Measurements from ENCODE around the gene STOML2.
"Not testable (repeated sequence)": the region's sequence is repeated elsewhere in the genome, so short reads cannot be mapped to it uniquely, and the experiment has no call there.

Gene STOML2, protein sequence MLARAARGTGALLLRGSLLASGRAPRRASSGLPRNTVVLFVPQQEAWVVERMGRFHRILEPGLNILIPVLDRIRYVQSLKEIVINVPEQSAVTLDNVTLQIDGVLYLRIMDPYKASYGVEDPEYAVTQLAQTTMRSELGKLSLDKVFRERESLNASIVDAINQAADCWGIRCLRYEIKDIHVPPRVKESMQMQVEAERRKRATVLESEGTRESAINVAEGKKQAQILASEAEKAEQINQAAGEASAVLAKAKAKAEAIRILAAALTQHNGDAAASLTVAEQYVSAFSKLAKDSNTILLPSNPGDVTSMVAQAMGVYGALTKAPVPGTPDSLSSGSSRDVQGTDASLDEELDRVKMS

DNA sequence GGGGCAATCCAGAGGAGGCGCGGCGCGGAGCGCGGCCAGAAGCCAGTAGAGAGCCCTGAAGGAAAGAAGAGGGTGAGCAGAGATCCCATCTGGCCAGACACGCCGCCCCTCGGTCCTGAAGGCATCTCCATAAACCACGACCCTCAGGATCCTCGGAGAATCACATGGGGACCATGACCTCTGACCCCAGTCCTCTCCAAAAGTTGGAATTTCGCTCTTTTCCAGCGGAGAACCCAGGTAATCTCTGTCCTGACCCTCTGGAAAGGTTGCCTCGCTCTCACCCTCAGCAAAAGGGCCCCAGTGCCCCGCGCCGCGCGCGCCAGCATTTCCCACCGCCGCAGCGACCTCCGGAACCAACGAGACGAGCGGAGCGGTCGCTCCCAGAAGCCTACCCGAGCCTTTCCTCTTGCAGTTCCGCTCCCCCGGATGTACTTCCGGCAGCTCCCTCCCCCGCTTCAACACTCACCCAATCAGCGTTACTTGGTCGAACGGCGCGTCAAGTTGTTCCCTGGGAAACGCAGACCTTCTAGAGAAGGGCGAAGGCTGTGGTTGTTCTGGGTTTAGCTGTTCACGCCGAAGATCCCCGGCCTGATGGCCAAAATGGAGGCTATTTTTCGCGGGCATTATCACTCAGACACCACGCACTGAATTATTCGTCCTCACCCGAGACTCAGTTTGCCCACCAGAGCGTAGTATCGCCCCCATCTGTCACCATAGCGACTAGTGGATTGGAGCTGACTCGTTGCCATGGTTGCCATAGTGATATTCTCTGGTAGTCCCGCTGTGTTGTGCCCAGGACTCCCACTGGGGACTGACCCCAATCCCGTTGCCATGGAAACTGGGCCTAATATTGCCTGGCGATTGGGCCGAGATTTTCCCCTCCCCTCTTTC lies at the start of gene STOML2:
STOML2 (minus strand) TSS at position 363 of the 891 bp plus-strand sequence; CDS start at position 326, 37 bp downstream.
- DNase-seq: peak; percentile 86

DNA sequence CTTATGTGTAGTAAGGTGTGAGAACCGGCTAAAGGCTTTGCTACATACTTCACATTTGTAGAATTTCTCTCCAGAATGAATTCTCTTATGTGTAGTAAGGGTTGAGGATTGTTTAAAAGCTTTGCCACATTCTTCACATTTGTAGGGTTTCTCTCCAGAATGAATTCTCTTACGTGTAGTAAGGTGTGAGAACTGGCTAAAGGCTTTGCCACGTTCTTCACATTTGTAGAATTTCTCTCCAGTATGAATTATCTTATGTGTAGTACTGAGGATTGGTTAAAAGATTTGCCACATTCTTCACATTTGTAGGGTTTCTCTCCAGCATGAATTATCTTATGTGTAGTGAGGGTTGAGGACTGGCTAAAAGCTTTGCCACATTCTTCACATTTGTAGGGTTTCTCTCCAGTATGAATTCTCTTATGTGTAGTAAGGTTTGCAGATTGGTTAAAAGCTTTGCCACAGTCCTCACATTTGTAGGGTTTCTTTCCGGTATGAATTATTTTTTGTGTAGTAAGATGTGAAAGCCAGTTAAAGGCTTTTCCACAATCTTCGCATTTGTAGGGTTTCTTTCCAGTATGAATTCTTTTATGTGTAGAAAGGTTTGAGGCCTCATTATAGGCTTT lies 45.1 kb upstream of the STOML2 start:
- not testable (repeated sequence) for DNase-seq

DNA sequence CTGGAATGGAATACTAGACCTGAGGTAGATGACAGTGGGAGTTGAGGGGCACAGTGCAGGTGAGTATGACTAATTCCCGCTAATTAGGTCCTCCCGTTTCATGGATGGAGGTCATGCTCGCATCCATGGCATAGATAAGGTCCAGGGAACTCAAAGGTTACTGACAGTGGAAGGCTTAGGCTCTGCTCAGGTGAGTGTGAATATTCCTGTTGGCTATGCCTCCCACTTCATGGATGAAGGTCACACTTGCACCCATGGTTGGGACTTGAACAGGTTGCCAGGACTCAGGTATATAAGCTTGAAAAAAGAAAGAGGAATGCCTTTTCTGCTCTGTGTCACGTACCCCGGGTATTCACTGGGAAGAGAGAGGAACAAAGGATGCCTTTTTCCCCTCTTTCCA lies 39.1 kb upstream of the STOML2 start:
- DNase-seq: no peak

DNA sequence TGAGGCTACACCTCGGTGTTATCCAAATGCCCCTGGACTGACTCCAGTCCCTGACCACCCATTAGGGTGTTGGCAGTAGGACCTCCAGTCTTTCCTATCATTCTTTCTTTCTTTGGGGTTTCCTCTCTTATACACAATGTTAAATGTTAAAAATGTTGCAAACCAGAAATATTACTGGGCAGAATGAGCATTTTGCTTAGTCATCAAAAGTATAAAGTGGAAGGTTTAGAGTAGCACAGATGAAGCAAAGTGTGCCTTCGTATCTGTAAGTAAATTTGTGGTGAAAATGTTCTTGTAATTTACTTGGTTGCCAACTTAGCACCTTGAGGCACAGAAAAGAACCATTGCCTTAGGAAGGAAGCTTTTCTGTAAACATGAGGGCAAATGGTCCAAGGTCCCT lies 37.2 kb upstream of the STOML2 start:
- DNase-seq: no peak

DNA sequence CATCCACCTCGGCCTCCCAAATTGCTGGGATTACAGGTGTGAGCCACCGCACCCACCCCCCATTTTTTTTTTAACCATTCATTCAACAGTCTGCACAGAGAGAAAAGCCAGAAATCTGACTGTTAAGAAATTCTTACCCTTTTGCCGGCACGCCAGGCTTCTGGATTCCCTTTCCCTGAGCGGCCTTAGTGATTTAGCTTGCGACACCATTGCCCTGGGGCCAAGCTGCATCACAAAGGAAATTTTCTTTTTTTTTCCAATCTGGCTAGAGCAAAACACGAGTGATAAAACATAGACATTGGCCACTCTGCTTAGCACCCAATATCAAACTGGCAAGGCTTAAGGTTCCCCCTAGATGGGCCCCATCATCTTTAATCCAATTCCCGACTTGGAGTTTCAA lies 33.9 kb upstream of the STOML2 start:
- no peak for DNase-seq

DNA sequence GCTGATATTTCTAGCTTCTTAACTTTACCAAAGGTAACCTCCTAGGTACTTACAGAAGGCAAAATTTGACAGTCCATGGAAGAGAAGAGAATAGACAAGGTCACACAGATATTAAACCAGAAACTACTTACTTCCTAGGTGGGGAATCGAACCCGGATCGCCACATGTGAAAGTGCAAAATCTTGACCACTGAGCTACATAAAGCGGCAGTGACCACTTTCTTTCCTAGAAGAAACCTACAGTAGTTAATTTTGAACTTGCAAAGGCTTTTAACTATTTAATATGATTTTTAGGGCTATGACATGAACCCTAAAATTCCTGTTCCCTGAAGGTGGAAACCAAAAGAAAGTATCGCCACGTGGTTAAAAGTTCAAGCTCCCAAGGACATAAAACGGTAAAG lies 33.1 kb upstream of the STOML2 start:
- DNase-seq: no peak

DNA sequence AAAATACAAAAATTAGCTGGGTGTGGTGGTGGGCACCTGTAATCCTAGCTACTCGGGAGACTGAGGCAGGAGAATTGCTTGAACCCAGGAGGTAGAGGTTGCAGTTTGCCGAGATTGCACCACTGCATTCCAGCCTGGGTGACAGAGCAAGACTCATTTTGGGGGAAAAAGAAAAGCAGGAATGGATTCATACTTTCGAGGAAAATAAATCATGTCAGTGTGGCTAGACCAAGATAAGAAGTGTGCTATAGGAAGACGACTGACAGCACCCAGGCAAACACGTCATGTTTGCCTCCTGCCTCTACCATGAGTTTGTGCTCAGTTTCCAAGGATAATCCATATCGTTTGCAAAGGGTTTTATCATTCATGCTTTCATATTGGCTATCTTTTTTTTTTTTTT lies 32.0 kb upstream of the STOML2 start:
- no peak for DNase-seq

DNA sequence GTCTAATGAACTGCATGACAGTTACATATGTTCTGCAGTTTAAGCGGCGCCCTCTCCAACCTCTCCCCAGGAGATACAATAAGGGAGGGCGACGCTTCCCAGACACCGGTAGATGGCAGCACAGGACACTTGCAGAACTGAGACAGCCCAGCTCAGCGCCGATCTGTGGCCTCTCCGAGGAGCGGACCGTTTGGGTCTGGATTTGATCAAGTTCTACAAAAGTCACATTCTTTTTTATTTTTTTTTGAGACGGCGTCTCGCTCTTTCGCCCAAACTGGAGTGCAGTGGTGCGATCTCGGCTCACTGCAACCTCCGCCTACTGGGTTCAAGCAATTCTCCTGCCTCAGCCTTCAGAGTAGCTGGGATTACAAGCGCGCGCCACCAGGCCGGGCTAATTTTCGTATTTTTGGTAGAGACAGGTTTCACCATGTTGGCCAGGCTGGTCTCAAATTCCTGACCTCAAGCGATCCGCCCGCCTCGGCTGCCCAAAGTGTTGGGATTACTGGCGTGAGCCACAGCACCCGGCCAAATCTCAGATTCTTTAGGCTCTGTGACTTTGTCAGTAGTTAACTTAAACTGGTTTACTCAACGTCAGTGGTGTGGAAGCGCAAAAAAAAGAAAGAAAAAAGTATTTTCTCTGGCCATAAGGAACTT lies 14.1 kb upstream of the STOML2 start:
- DNase-seq: peak; percentile 80

DNA sequence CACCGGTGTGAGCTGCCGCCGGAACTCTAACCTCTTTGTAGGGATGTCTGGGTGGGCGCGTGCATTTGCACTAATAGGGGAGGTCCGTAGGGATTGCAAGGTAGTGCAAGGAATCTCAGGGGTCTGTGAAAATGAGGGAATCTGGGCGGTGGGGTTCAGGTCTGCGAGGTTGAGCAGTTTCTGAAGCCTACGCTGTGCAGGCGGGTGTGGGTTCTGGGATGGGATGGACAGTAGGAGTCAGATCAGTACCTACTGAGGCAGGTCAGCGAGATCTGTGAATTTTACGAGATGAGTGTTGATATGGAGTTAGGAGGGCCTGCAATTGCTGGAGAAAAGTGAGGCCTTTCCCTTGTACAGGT lies 13.6 kb upstream of the STOML2 start:
- no peak for DNase-seq

DNA sequence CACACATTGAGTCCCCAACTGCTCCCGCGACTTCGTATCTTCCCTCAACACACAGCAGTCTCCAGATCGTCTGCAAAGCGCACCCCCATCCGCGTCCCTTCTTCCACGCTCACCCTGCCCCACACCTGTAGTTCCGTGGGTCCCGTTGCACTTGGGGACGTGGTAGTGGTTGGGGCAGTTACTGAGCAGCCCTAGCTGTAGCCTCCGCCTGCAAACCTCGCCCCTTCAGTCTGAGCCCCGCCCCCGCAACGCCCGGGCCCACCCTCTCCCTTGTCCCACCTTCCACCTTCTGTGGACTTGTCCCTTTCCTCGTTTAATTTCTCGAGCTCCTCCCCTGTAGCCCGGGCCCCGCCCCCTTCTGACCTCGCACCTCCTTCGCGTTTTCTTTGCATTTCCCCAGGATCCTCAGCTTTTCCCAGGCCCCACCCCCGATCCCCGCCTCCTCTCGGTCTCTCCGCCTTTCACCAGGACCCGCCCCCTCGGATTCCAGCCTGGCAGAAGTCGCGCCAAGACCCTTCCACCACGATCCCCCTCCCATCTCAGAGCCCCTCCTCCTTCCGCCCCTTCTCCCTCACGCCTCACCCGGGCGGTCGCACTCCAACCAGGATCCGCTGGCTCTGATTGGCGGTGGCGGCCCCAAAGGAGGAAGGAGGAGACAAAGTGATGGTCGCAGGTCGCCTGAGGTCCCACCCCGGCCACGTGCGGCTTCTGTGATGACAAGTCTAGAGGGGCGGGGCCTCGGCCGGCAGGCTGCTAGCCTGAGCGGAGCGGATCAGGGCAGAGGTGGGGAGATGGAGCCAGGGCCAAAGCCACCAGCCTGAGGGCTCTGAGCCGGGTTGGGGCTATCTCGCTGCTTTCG lies 13.0 kb upstream of the STOML2 start, which contains the start of gene ATOSB:
ATOSB (minus strand) TSS at position 183 of the 859 bp plus-strand sequence. CDS start 7,588 bp downstream, outside the sequence.
- peak; percentile 57 for DNase-seq

DNA sequence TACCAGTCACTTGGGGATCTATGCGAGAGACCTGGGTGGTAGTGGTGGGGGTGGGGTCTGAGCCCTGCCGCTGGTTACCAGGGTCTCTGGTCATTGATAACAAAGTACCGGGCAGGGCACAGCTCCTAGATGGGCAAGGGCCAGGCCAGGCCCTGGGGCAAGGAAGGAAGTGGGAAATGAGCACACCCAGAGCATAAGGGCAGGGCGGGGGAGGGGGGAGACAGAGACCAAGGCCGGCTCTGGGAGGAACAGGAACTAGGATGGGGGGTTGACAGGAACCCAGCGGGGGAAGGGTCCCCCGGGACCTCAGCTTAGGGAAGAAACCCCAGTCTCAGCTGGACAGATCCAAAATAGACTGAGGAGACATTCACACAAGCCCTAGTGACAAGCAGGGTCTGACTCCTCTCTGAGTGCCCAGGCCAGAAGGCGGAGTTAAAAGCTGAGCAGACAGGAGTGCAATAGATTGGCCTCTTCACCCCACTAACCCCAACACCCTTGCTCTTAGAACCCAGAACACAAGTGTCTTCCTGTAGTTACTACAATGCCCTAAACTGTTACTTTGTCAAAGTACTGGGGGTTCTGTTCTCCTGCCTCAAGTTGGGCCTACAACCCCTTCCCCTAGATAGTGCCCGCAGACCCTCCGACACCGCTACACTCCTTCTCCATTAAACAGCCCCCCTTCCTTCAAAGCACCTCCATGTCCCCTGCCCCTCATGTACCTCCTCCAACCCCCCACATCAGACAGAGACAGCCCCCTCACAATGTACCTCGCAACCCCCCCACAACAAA lies 12.1 kb upstream of the STOML2 start:
- DNase-seq: no peak

DNA sequence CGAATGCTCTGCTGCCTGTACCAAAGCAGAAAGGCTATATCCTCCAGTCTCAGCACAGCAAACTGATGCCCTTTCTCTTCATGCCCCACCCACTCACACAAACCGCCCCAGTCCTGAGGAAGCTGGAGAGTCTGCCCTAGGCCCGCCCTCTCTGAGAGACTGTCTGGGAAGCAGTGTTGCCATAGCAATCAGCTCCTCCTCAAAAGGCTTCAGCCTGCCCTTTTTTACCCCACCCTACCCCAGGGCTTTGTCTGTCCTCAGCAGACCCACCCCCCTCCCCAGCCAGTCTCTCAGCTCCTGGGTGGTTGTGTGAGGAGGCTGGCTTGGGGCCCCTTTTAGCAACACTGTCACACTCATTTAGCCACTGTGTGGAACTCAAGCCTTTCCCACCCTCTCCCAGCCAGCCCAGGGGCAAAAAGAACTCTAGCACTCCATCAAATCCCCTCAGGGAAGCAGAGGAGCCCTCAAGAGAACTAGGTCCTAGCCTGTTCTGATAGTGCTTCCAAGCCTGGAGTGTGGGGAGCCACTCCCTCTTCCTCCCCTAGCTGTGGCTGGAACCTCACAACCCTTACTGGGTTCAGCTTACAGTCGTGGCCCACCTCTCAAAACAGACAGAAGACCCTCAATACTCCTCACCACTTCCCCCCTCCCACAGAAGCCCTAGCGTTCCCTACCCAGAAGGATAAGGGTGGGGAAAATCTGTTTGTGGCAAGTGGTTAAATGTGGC lies 11.3 kb upstream of the STOML2 start:
- DNase-seq: peak; percentile 9

DNA sequence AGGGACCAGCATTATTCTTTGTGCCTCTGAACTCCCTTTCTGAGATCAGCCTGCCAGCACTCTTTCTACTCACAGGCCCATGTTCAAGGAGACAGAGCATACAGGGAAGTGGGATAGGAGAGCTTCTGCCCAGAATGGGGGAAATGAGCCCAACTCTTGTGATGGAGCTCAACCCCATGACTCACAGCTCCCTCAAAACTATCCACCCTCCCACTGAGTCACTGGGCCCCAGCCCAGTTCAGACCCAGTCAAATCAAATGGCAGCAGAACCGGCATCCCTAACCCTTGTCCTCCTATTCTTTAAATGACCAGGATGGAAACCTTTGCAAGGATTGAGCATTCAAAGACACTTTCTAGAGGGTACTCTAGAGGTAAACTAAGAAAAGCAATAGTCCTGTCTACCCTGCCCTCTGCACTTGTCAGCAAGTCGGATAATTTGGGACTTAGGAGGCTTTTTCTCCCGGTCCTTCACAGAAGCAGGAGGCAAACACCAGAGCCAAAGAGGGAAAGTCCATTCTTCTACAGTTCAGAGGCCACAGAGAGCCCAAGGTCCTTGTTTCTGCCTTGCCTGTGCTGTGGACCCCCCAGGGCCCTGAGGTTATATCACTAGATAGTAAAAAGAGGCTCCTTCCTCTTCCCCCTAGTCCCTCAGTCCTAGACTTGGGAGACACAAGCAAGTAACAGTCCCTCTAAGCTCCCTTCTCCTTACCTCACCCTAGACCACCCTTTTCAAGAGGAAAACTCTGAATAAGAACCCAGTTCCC lies 9.5 kb upstream of the STOML2 start:
- no peak for DNase-seq

DNA sequence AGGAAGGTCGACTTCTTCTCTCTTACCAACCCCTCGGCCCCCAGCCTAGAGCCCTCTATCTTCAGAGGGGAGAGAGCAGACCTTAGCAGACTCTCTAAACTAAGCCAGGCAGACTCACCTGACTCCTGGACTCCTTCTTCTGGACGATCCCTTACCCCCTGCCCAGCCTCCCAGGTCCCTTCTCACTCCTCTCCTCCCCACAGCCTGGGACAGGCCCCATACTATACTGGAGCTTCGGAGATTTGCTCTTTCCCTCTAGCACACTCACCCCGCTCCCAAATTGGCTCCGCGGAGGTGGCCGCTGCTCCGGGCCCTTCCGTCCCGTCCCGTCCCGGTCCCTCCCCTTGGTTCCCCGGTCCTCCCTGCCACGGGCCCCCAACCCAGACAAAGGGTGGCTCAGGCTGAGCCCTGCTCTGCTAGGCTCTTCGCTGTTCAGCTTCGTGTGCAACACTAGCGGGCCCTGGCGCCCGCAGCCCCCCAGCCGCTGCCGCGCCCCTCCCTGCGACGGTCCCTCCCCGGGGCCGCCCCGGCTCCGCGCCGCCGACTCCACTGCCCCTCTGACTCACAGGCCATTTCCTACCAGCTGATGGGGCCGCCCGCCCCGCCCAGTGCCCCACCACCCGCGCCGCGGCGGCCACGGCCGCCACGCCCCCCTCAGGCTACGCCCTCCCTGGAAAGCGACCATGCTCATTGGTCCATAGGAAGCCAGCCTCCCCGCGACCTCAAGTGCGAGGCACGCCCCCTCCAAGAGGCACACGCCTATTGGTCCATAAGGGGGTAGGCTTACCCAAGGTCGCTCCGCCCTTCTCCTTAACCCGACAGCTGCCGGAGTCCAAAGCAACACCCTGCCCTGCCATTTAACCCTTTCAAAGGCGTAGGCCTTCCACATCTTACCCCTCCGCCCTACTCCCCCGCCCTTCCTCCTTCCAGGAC lies 8.3 kb upstream of the STOML2 start:
- peak; percentile 89 for DNase-seq

DNA sequence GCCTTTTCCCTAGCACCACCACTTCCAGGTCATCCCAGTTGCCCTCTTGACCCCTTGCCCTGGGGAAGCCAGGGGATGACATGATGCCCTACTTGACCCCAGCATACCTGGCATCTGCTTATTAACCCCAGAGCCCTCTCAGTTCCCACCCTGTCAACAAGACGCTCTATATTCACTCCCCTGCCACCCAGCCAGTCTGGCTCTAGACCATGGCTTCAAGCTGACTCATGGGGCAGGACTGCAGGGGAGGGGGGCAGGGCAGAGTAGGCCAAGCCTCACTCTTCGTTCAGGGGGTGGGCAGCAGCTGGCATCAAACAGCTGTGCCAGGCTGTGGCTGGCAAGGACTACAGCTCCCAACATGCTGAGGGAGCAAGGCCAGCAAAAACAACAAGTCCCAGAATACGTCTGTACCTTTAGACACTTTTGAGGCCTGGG lies 7.4 kb upstream of the STOML2 start:
- DNase-seq: no peak

DNA sequence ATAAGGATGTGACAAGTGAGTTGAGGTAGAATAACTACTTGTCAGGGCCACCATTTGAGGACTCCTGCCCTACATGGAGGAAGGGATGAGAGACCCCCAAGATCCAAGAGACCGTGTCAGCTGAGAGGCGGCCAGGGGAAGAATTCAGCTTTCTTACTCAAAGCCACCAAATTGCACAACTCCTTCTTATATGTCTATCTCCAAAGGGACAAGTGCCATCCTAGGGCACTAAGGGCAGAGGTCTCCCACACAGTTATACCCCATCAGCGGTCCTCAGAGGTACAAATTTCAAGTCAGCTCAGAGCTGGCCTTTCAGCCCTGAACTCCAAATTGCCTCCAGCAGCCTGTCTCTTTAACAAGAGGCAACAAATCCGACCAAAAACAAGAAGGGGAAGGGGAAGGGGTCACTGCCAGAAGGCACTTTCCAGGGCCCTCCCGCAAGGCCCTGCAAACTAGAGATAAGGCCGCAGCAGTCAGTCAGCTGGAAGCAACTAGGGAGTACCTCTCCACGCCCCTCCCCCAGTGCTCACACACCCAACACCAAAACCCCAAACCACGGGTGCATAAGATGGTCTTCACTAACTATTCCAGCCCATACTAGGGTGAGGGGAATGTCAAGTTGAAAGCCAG lies 6.1 kb upstream of the STOML2 start:
- DNase-seq: no peak

DNA sequence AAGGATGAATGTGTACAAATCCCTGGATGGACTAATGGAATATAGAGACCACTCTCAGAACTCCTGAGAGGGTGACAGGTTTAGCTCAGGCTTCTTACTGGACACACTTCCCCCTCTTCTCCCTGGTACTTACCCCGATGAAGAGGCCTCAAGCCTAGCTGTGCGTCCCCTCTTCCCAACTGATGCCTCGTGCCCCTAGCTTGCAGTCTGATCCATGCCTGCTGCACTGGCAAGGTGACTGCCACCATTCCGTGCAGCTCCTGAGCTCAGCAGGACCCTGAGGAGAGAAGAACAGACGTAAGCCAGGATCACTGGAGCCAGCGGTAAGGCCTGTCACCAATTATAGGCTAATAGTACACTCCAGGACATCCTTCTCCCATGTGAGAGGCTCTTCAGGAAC lies 5.5 kb upstream of the STOML2 start:
- DNase-seq: no peak

All from NCI-H2107 (cell line).